Mucosa of rectum (tissue), 2 donors: ENCODE data around the gene RPTOR.

Experiments
- H3K27ac ChIP-seq, 2 donors: one replicate each; pipeline ENCODE4 v1.7.0; 2013; ENCODE audit warnings: inconsistent platforms in 2 of 2, low read depth in 2 of 2, low read length in 2 of 2
- H3K27me3 ChIP-seq, 2 donors: one replicate each; pipeline ENCODE4 v1.7.0; 2013; ENCODE audit warnings: low read length in 2 of 2; ENCODE audit not compliant: control insufficient read depth in 2 of 2, insufficient read depth in 2 of 2
- H3K36me3 ChIP-seq, 2 donors: one replicate each; pipeline ENCODE4 v1.7.0; 2013; ENCODE audit warnings: low read length in 2 of 2; ENCODE audit not compliant: control insufficient read depth in 2 of 2, insufficient read depth in 2 of 2
- H3K4me1 ChIP-seq, 2 donors: one replicate each; pipeline ENCODE4 v1.7.0; 2013; ENCODE audit warnings: low read length in 2 of 2, mild to moderate bottlenecking in 1 of 2; ENCODE audit not compliant: control insufficient read depth in 2 of 2, insufficient read depth in 2 of 2
- H3K4me3 ChIP-seq, 2 donors: one replicate each; pipeline ENCODE4 v1.7.0; 2013; ENCODE audit warnings: low read length in 2 of 2
- H3K9ac ChIP-seq, 2 donors: one replicate each; pipeline ENCODE4 v1.7.0; 2013; ENCODE audit warnings: low read length in 2 of 2, low read depth in 1 of 2, mild to moderate bottlenecking in 1 of 2
- H3K9me3 ChIP-seq, 2 donors: one replicate each; pipeline ENCODE4 v1.7.0; 2013; ENCODE audit warnings: low read length in 2 of 2; ENCODE audit not compliant: control insufficient read depth in 2 of 2
- donor health status: healthy.
- donor health status: Normal muscosa, but diverticular disease.

Gene RPTOR

GRCh38 chr17:80818871-80819270 lies 274.2 kb downstream of the RPTOR start:
- Histone ChIP-seq H3K27ac (no peak overlapping the region), H3K9me3 (no peaks in the 10 kb centered on the region), H3K27me3 (no peaks in the 10 kb centered on the region), H3K4me3 (no peak overlapping the region), H3K4me1 (no peaks in the 10 kb centered on the region), H3K36me3 (peaks cover 0 to 3% of the 10 kb centered on the region in 2 donors), H3K9ac (no peak overlapping the region)

- no peak overlapping the region for H3K9ac ChIP-seq
- no peaks in the 10 kb centered on the region for H3K27me3 ChIP-seq
- H3K36me3 ChIP-seq = peaks cover 0 to 3% of the 10 kb centered on the region in 2 donors
- no peaks in the 10 kb centered on the region for H3K4me1 ChIP-seq
- H3K27ac ChIP-seq = no peak overlapping the region
- no peaks in the 10 kb centered on the region for H3K9me3 ChIP-seq
- no peak overlapping the region for H3K4me3 ChIP-seq
Measured at GRCh38 chr17:80819422-80820164, 275.0 kb downstream of the RPTOR start.

GRCh38 chr17:80820331-80820730 lies 275.7 kb downstream of the RPTOR start:
- no peak overlapping the region for H3K9ac ChIP-seq
- H3K4me3 ChIP-seq = no peak overlapping the region
- H3K27ac ChIP-seq = no peak overlapping the region
- no peaks in the 10 kb centered on the region for H3K9me3 ChIP-seq
- no peaks in the 10 kb centered on the region for H3K4me1 ChIP-seq
- peaks cover 0 to 3% of the 10 kb centered on the region in 2 donors for H3K36me3 ChIP-seq
- no peaks in the 10 kb centered on the region for H3K27me3 ChIP-seq

- Histone ChIP-seq H3K36me3 (peaks cover 4 to 7% of the 10 kb centered on the region in 2 donors), H3K27ac (no peak overlapping the region), H3K4me1 (no peaks in the 10 kb centered on the region), H3K27me3 (no peaks in the 10 kb centered on the region), H3K9me3 (no peaks in the 10 kb centered on the region), H3K9ac (no peak overlapping the region), H3K4me3 (no peak overlapping the region)
Measured at GRCh38 chr17:80821546-80821945, 276.9 kb downstream of the RPTOR start.

- Histone ChIP-seq H3K9me3 (no peaks in the 10 kb centered on the region), H3K27ac (no peak overlapping the region), H3K36me3 (peaks cover 6 to 7% of the 10 kb centered on the region in 2 donors), H3K27me3 (no peaks in the 10 kb centered on the region), H3K9ac (no peak overlapping the region), H3K4me3 (no peak overlapping the region), H3K4me1 (no peaks in the 10 kb centered on the region)
Measured at GRCh38 chr17:80822021-80822699, 277.5 kb downstream of the RPTOR start.

GRCh38 chr17:80822700-80823410 lies 278.2 kb downstream of the RPTOR start:
- Histone ChIP-seq H3K36me3 (peaks cover 7 to 10% of the 10 kb centered on the region in 2 donors), H3K4me1 (no peaks in the 10 kb centered on the region), H3K27ac (no peak overlapping the region), H3K4me3 (no peak overlapping the region), H3K27me3 (no peaks in the 10 kb centered on the region), H3K9ac (no peak overlapping the region), H3K9me3 (no peaks in the 10 kb centered on the region)

GRCh38 chr17:80824549-80825470 lies 280.2 kb downstream of the RPTOR start:
- Histone ChIP-seq H3K9ac (no peak overlapping the region), H3K36me3 (peaks cover 7 to 13% of the 10 kb centered on the region in 2 donors)

GRCh38 chr17:80825471-80826345 lies 281.1 kb downstream of the RPTOR start:
- Histone ChIP-seq H3K36me3 (peaks cover 7 to 13% of the 10 kb centered on the region in 2 donors), H3K27ac (no peak overlapping the region)

More at GRCh38 chr17:80824549-80825470, 280.2 kb downstream of the RPTOR start:
- no peaks in the 10 kb centered on the region for H3K27me3 ChIP-seq
- no peak overlapping the region for H3K4me3 ChIP-seq
- no peak overlapping the region for H3K27ac ChIP-seq
- H3K4me1 ChIP-seq = no peaks in the 10 kb centered on the region
- no peaks in the 10 kb centered on the region for H3K9me3 ChIP-seq

More at GRCh38 chr17:80825471-80826345, 281.1 kb downstream of the RPTOR start:
- Histone ChIP-seq H3K9ac (no peak overlapping the region), H3K4me3 (no peak overlapping the region), H3K4me1 (no peaks in the 10 kb centered on the region), H3K9me3 (no peaks in the 10 kb centered on the region), H3K27me3 (no peaks in the 10 kb centered on the region)
